ENCODE measurements around the gene HCN2. TPM values are rescaled to one million over a fixed set of nuclear protein-coding genes. Genes with fewer than 3 reads are reported as not detected.

HCN2 gene
- total and polyA plus RNA-seq, 2 of the 13 experiments (the other 11 are each of a cell fraction or from before 2014, with no cell fraction given), result 0.01 TPM; not detected in 1

GRCh38 chr19:591099-591958 lies 1.6 kb downstream of the HCN2 start (continued):
- TF ChIP-seq CCDC6 (CRISPR knock-in tag; IDR thresholded peaks at IDR 0.05), result peak; percentile 67; the same call in 1 of the 2 replicates
- peak; percentile 47; the same call in 1 of the 2 replicates for TF ChIP-seq MAX (IDR thresholded peaks at IDR 0.05)
- no peak for TF ChIP-seq RNF2 (conservative IDR thresholded peaks at IDR 0.05; ENCODE audit: low read depth)
- TF ChIP-seq REPIN1 (CRISPR knock-in tag; IDR thresholded peaks at IDR 0.05; ENCODE audit: borderline replicate concordance, low read depth), result no peak
- peak; percentile 85; the same call in 1 of the 2 replicates for TF ChIP-seq ZNF441 (CRISPR knock-in tag; IDR thresholded peaks at IDR 0.05; ENCODE audit: borderline replicate concordance)
- no peak for TF ChIP-seq ATF4 (CRISPR knock-in tag; IDR thresholded peaks at IDR 0.05)
- TF ChIP-seq ZFP37 (CRISPR knock-in tag; IDR thresholded peaks at IDR 0.05; ENCODE audit: borderline replicate concordance), result peak; percentile 79; the same call in 1 of the 2 replicates
- TF ChIP-seq ZKSCAN8 (CRISPR knock-in tag; IDR thresholded peaks at IDR 0.05; ENCODE audit: borderline replicate concordance), result no peak
- peak; percentile 88; the same call in 1 of the 2 replicates for TF ChIP-seq ISX (CRISPR knock-in tag; conservative IDR thresholded peaks at IDR 0.05)
- 0 out of 2 replicates have a peak, but pooled peaks have one; percentile 36 for TF ChIP-seq PRMT3 (CRISPR knock-in tag; IDR thresholded peaks at IDR 0.05; ENCODE audit: borderline replicate concordance, low read depth)
- no peak for TF ChIP-seq ZBTB40 (IDR thresholded peaks at IDR 0.05)
- TF ChIP-seq ZBTB40 (CRISPR knock-in tag; IDR thresholded peaks at IDR 0.05), result 0 out of 2 replicates have a peak, but pooled peaks have one; percentile 33
- peak; percentile 63; the same call in 1 of the 2 replicates for TF ChIP-seq HMGXB3 (CRISPR knock-in tag; IDR thresholded peaks at IDR 0.05; ENCODE audit: borderline replicate concordance)

Measured in HepG2 (cell line).